ENCODE measurements around the gene SPTB. TPM values are rescaled to one million over a fixed set of nuclear protein-coding genes. Genes with fewer than 3 reads are reported as not detected.

The SPTB gene
- total RNA-seq, 2 donors from 2014 or later: 5.6 to 9.9 TPM

GRCh38 chr14:64729386-64730060 lies 150.2 kb downstream of the SPTB start:
- Histone ChIP-seq H3K4me1 (ENCODE audit: control insufficient read depth in 1 of 2, low read depth in 2 of 2) (peaks cover 36 to 58% of the 10 kb centered on the region in 2 donors), H3K4me3 (no peak overlapping the region), H3K9me3 (no peaks in the 10 kb centered on the region), H3K27ac (peak overlapping the region in 1 of 2 donors; percentile 39), H3K27me3 (replicated peaks; ENCODE audit: insufficient read depth) (no peaks in the 10 kb centered on the region), H3K36me3 (peaks cover 58% of the 10 kb centered on the region)
- no peak for TF ChIP-seq CTCF (IDR thresholded peaks at IDR 0.05)
- DNase-seq (ENCODE audit: low spot score) (no peak), ATAC-seq (ENCODE audit: insufficient number of reproducible peaks, low FRiP score, low read depth) (no peak)

- DNase-seq (ENCODE audit: low spot score) (no peak), ATAC-seq (ENCODE audit: insufficient number of reproducible peaks, low FRiP score, low read depth) (no peak)
- TF ChIP-seq CTCF (IDR thresholded peaks at IDR 0.05): no peak
- H3K27ac ChIP-seq: no peak overlapping the region
- H3K36me3 ChIP-seq: peaks cover 56% of the 10 kb centered on the region
- H3K9me3 ChIP-seq: no peaks in the 10 kb centered on the region
- H3K4me1 ChIP-seq (ENCODE audit: control insufficient read depth in 1 of 2, low read depth in 2 of 2): peaks cover 42 to 58% of the 10 kb centered on the region in 2 donors
- no peaks in the 10 kb centered on the region for H3K27me3 ChIP-seq (replicated peaks; ENCODE audit: insufficient read depth)
- no peak overlapping the region for H3K4me3 ChIP-seq
Observed at GRCh38 chr14:64728856-64729255, 150.9 kb downstream of the SPTB start.

- no peak overlapping the region for H3K4me3 ChIP-seq
- no peaks in the 10 kb centered on the region for H3K9me3 ChIP-seq
- no peaks in the 10 kb centered on the region for H3K27me3 ChIP-seq (replicated peaks; ENCODE audit: insufficient read depth)
- peaks cover 51% of the 10 kb centered on the region for H3K36me3 ChIP-seq
- TF ChIP-seq CTCF (IDR thresholded peaks at IDR 0.05): no peak
- peaks cover 35 to 60% of the 10 kb centered on the region in 2 donors for H3K4me1 ChIP-seq (ENCODE audit: control insufficient read depth in 1 of 2, low read depth in 2 of 2)
- ATAC-seq (ENCODE audit: insufficient number of reproducible peaks, low FRiP score, low read depth) (no peak), DNase-seq (ENCODE audit: low spot score) (no peak)
- H3K27ac ChIP-seq: no peak overlapping the region
Observed at GRCh38 chr14:64728106-64728505, 151.6 kb downstream of the SPTB start.

GRCh38 chr14:64727551-64728071 lies 152.1 kb downstream of the SPTB start:
- peaks cover 47% of the 10 kb centered on the region for H3K36me3 ChIP-seq
- peaks cover 37 to 60% of the 10 kb centered on the region in 2 donors for H3K4me1 ChIP-seq (ENCODE audit: control insufficient read depth in 1 of 2, low read depth in 2 of 2)
- ATAC-seq (ENCODE audit: insufficient number of reproducible peaks, low FRiP score, low read depth) (no peak), DNase-seq (ENCODE audit: low spot score) (no peak)
- no peak for TF ChIP-seq CTCF (IDR thresholded peaks at IDR 0.05)
- no peak overlapping the region for H3K27ac ChIP-seq
- H3K4me3 ChIP-seq: no peak overlapping the region
- H3K9me3 ChIP-seq: no peaks in the 10 kb centered on the region
- H3K27me3 ChIP-seq (replicated peaks; ENCODE audit: insufficient read depth): no peaks in the 10 kb centered on the region

- peaks cover 47 to 69% of the 10 kb centered on the region in 2 donors for H3K4me1 ChIP-seq (ENCODE audit: control insufficient read depth in 1 of 2, low read depth in 2 of 2)
- H3K36me3 ChIP-seq: peaks cover 37% of the 10 kb centered on the region
- no peak overlapping the region for H3K27ac ChIP-seq
- ATAC-seq (ENCODE audit: insufficient number of reproducible peaks, low FRiP score, low read depth) (no peak), DNase-seq (ENCODE audit: low spot score) (no peak)
- no peak overlapping the region for H3K4me3 ChIP-seq
- TF ChIP-seq CTCF (IDR thresholded peaks at IDR 0.05): no peak
- H3K9me3 ChIP-seq: no peaks in the 10 kb centered on the region
- no peaks in the 10 kb centered on the region for H3K27me3 ChIP-seq (replicated peaks; ENCODE audit: insufficient read depth)
Observed at GRCh38 chr14:64726585-64726890, 153.2 kb downstream of the SPTB start.

Data from thoracic aorta (tissue), 2 donors.